ENCODE measurements around the gene BCAS4.
"Not testable (repeated sequence)": the region's sequence is repeated elsewhere in the genome, so short reads cannot be mapped to it uniquely, and the experiment has no call there.

The BCAS4 gene

DNA sequence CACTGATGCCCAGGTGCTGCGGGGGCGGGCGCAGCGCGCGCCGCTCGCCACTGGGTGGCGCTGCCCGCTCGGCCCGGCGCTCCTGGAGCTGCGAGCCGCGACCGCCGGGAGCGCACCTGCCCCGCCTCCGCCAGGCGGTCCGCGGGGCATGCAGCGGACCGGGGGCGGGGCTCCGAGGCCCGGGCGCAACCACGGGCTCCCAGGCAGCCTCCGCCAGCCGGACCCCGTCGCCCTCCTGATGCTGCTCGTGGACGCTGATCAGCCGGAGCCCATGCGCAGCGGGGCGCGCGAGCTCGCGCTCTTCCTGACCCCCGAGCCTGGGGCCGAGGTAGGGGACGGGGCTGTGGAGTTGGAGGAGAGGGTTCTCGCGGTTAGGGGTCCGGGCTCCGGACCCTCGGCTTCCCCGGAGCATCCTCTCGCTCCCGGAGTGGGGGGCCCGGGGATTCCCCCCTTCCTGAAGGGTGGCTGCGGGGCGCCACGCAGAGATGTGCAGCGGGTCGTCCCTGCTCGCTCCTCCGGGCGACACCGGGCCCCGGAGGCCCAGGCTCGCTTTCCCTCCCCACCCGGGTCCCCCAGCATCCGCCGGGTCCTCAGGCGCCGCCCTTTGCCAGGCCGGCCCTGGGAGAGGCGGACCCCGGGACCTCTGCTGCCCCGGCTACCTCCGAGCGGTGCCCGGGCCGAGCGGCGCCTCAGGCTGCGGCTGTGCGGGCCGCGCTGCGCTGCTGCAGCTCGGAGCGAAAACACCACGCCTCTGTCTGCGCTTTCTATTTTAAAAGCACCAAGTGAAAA is at the start of gene BCAS4:
TSS of gene BCAS4 (plus strand) at position 216 of the 789 bp plus-strand sequence. CDS start at position 239, 23 bp downstream.
- peak; percentile 39 for DNase-seq

DNA sequence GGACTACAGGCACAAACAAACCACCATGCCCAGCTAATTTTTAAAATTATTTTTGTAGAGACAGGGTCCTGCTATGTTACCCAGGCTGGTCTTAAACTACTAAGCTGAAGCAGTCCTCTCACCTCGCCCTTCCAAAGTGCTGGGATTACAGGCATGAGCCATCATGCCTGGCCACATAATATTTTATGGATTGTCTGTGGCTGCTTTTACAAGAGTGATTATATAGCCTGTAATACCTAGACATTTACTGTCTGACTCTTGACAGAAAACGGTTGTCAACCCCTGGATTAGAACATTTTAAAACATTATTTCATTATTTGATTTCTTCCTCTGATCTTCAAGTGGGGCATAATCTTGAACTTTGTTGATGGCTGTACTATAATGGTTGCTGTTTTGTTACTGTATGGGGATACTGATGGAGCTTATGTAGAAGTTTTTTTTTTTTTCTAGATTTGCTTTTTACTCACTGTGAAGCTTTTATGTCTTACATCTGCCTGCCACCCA is 49.2 kb upstream of the BCAS4 start:
- no peak for DNase-seq

GRCh38 chr20:50746138-50746940 is 48.5 kb upstream of the BCAS4 start:
- DNase-seq, result peak; percentile 63

DNA sequence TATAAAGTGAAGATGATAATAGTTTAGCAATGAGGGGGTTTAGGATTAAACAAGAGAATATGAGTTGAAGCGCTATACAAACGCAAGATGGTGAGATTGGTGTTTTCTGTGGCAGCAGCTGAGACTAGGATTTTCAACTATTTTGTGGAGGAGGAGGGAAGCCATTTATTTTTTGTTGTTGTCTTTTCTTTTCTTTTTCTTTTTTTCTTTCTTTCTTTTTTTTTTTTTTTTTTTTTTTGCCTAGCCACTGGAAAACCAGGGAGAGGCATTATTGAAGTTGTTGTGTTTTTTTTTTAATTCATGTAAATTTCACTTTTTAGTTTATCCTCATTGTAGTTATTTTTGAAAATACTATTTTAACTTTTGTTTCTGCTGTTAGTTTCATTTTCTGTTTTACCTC is 47.6 kb upstream of the BCAS4 start:
- no peak for DNase-seq

DNA sequence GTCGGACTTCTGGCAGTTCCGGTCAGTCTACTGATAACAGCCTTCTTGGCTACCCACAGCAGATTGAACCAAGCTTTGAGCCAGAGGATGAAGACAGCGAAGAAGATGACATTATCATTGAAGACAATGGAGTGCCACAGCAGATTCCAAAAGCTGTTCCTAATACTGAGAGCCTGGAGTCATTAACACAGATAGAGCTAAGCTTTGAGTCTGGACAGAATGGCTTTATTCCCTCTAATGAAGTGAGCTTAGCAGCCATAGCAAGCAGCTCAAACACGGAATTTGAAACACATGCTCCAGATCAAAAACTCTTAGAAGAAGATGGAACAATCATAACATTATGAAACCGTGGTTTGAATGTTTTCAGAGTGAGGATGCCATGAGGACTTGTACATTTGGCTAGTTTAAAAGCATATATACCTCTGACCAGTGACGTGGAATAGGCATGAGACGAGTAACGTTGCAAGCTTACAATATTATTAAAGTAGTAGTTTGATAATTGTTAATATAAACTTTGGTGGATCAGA is 44.7 kb upstream of the BCAS4 start:
- no peak for DNase-seq

DNA sequence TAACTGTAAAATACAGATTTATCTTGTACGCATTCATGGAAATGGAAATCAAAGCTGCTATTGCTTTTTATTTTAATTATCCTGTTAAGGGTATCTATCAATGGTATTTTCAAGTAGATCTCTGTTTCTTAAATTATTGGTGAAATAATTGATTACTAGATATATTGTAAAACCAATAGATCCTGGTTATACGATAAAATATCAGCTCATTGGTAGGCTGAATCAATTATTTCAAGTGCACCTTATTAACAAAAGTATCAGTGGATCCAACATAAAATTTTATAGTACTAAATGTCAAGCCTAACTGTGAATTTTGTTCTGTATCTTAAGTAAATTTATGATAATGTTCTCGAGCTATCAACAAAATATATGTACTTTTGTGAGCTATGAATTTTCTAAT is 41.7 kb upstream of the BCAS4 start:
- no peak for DNase-seq

- no peak for DNase-seq
These were observed 40.4 kb upstream of the BCAS4 start for GRCh38 chr20:50754420-50754819.

- no peak for DNase-seq
These were observed 38.4 kb upstream of the BCAS4 start for GRCh38 chr20:50756447-50756846.

- DNase-seq, result no peak
These were observed 36.4 kb upstream of the BCAS4 start for GRCh38 chr20:50758469-50758868.

DNA sequence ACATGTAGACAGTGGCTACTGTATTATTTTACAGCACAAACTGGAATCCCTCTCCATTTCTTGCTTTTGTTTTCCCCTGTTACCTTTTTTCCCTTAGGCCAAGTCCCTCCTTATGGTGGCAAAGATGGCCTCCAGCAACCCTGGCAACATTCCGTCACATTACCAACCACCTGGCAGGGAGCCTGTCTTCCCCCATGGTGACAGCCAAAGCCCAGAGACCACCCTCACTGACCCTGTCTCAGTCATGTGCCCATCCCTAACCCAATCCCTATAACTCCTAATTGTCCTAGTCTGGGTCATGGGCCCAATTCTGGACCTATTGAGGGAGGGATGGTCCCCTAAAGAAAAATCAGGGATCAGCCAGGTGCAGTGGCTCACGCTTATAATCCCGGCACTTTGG is 35.9 kb upstream of the BCAS4 start:
- no peak for DNase-seq

- no peak for DNase-seq
These were observed 35.2 kb upstream of the BCAS4 start for GRCh38 chr20:50759678-50760077.

GRCh38 chr20:50762045-50762422 is 32.8 kb upstream of the BCAS4 start:
- no peak for DNase-seq

DNA sequence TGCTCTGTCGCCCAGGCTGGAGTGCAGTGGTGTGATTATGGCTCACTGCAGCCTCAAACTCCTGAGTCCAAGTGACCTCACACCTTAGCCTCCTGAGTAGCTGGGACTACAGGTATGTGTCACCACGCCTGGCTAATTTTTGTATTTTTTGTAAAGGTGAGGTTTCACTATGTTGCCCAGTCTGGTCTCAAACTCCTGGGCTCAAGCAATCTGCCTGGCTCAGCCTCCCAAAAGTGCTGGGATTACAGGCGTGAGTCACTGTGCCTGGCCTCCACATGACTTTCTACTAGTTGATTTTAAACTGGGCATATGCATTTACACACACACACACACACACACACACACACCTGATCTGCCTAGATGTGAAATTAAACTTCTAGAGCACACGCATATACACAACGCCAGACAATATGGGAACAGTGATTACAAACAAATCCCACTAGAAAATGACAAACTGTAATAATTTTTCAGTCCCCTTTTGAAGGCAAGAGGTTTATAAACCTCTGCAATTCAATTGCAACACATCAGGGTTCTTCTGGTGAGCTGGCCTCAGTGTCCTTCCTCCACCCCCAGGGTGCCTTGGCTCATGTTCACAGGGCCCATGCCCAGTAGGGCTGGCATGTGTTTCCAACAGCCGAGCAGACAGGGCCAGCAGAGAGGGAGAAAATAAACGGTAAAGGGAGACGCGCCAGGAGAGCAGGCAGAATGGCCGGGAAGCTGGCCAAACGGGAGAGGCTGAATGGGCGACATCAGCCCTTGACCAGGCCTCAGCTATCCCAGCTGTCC is 32.2 kb upstream of the BCAS4 start:
- no peak for DNase-seq

DNA sequence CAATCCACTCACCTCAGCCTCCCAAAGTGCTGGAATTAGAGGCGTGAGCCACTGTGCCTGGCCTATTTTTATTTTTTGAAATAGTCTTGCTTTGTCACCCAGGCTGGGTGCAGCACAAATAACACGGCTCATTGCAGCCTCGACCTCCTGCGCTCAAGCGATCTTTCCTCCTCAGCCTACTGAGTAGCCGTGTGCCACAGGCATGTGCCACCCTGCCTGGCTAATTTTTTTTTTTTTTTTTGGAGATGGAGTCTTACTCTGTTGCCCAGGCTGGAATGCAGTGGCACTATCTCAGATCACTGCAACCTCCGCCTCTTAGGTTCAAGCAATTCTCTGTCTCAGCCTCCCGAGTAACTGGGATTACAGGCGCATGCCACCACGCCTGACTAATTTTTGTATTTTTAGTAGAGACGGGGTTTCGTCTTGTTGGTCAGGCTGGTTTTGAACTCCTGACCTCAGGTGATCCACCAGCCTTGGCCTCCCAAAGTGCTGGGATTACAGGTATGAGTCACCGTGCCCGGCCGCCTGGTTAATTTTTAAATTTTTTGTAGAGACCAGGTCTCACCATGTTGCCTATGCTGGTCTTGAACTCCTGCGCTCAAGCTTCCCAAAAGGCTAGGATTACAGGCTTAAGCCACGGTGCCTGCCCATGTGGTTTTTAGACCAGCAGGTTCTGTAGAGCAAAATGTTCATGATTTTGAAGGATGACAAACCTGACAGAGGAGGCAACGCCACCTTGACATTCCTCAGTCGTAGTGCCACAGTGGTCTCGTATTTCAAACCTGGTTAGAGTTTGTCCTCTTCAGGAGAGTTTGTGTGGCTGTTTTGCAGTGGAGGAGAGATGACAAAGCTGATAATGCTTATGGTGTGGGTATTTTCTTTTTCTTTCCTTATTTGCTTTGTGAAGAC is 31.1 kb upstream of the BCAS4 start:
- DNase-seq, result not testable (repeated sequence)

- not testable (repeated sequence) for DNase-seq
These were observed 29.6 kb upstream of the BCAS4 start for GRCh38 chr20:50765251-50765650.

GRCh38 chr20:50765674-50766073 is 29.2 kb upstream of the BCAS4 start:
- no peak for DNase-seq

- DNase-seq, result not testable (repeated sequence)
These were observed 27.7 kb upstream of the BCAS4 start for GRCh38 chr20:50766955-50767809.

DNA sequence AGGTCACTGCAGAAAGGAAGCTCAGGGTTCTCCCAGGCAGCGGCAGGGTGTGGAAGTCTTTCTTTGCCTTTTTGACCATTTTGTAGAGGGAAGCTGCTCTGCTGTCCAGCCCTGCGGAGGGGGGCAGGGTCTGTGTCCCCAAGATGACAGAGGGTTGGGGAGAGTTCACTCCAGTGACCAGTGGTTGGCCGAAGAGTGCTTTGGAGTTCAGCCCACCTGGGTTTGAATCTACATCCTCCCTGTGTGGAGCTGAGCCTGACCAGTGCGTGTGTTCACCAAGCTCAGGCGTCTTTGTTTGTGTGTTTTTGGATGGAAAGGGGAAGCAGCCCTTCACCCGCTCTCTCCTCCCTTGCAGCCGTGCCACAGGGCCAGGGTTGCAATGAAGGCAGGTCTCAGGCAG is 25.9 kb upstream of the BCAS4 start:
- DNase-seq, result not testable (repeated sequence)

GRCh38 chr20:50769551-50770085 is 25.2 kb upstream of the BCAS4 start:
- not testable (repeated sequence) for DNase-seq

- DNase-seq, result not testable (repeated sequence)
These were observed 23.3 kb upstream of the BCAS4 start for GRCh38 chr20:50771419-50772080.

All from NCI-H1048 (cell line).